GM12872 (cell line): ENCODE measurements around the gene POGZ.

Experiments
- CTCF ChIP-seq: IDR thresholded peaks from 3 replicates; pipeline ENCODE4 v1.5.1; 2011; ENCODE audit warnings: low read depth, mild to moderate bottlenecking, low read length, moderate library complexity; ENCODE audit not compliant: insufficient read depth

The POGZ gene

GRCh38 chr1:151474745-151475144 lies 15.5 kb upstream of the POGZ start:
- TF ChIP-seq CTCF: no peak

- TF ChIP-seq CTCF: no peak
Observed at GRCh38 chr1:151472856-151473731, 13.8 kb upstream of the POGZ start.

GRCh38 chr1:151465026-151465425 lies 5.7 kb upstream of the POGZ start:
- TF ChIP-seq CTCF: no peak

GRCh38 chr1:151461694-151462093 lies 2.4 kb upstream of the POGZ start:
- TF ChIP-seq CTCF: no peak

- no peak for TF ChIP-seq CTCF
Observed at GRCh38 chr1:151458802-151459330, 428 bp downstream of the POGZ start.

- no peak for TF ChIP-seq CTCF
Observed at GRCh38 chr1:151457911-151458801, 1.1 kb downstream of the POGZ start.

- TF ChIP-seq CTCF: no peak
Observed at GRCh38 chr1:151455966-151456365, 3.3 kb downstream of the POGZ start.
